B cell (primary cell): ENCODE measurements around the gene DAW1. TPM values are rescaled to one million over a fixed set of nuclear protein-coding genes. Genes with fewer than 3 reads are reported as not detected.

Experiments
- ATAC-seq: fragments of 200-7000 bp; cut with Tn5 transposase; one replicate; pipeline ENCODE4 v1.10.0; 2021; ENCODE audit warnings: low read depth, mild to moderate bottlenecking, moderate number of reproducible peaks, moderate library complexity
- CTCF ChIA-PET: fragments of 350-600 bp; sonication (Branson Sonifier 250); formaldehyde crosslinking; loops from one replicate; lab custom pipeline; 2021; ENCODE audit warnings: antibody characterized with exemption, inconsistent platforms; lab: Charles Lee
- POLR2A ChIA-PET: fragments of 350-600 bp; sonication (Branson Sonifier 250); formaldehyde crosslinking; loops from one replicate; lab custom pipeline; 2021; ENCODE audit warnings: antibody characterized with exemption; lab: Charles Lee
- DNase-seq: peaks from one replicate; pipeline ENCODE4 v3.0.0; 2013
- H2AFZ ChIP-seq: 2 replicates; pipeline ENCODE4 v1.6.1; 2012; ENCODE audit warnings: mild to moderate bottlenecking, low read depth, low read length; ENCODE audit not compliant: insufficient read depth, poor library complexity, severe bottlenecking
- H3K27ac ChIP-seq, 2 donors: 1 replicate in 1 of 2; 2 replicates in 1 of 2; pipeline ENCODE4 v1.5.1; 2012 to 2013; ENCODE audit warnings: low read length in 2 of 2, mild to moderate bottlenecking in 2 of 2, moderate library complexity in 1 of 2
- H3K27me3 ChIP-seq, 4 experiments: fragments of 200-600 bp in 1 of 4; sonication (generic) in 1 of 4; replicated peaks in 1 of 4; 1 replicate in 2 of 4; 2 replicates in 2 of 4; pipeline versions ENCODE4 v1.6.1 to v1.7.0; 2013 to 2016; ENCODE audit warnings: low read length in 3 of 4, mild to moderate bottlenecking in 2 of 4, mixed read lengths in 1 of 4, moderate library complexity in 1 of 4; ENCODE audit not compliant: insufficient read depth in 4 of 4, control insufficient read depth in 3 of 4; ENCODE audit errors: control extremely low read depth in 1 of 4
- H3K36me3 ChIP-seq, 2 experiments: replicated peaks in 1 of 2; 1 replicate in 1 of 2; 2 replicates in 1 of 2; pipeline versions ENCODE4 v1.6.1 to v1.7.1; 2013; ENCODE audit warnings: low read length in 1 of 2; ENCODE audit not compliant: insufficient read depth in 2 of 2, control insufficient read depth in 1 of 2; ENCODE audit errors: control extremely low read depth in 1 of 2, extremely low read depth in 1 of 2
- H3K4me1 ChIP-seq, 2 donors: fragments of 200-600 bp in 1 of 2; sonication (generic) in 1 of 2; 1 replicate in 1 of 2; 2 replicates in 1 of 2; pipeline versions ENCODE4 v1.5.1 to v1.6.1; 2013 to 2017; ENCODE audit warnings: low read length in 2 of 2; ENCODE audit not compliant: control insufficient read depth in 2 of 2, insufficient read depth in 2 of 2
- H3K4me2 ChIP-seq: replicated peaks from 2 replicates; pipeline ENCODE3; 2012; ENCODE audit warnings: mild to moderate bottlenecking, low read depth, low read length; ENCODE audit not compliant: poor library complexity, severe bottlenecking
- H3K4me3 ChIP-seq, 5 experiments: fragments of 200-600 bp in 1 of 5; sonication (generic) in 1 of 5; 1 replicate in 3 of 5; 2 replicates in 2 of 5; pipeline versions ENCODE4 v1.5.1 to v1.7.0; 2011 to 2016; ENCODE audit warnings: low read length in 4 of 5, mild to moderate bottlenecking in 4 of 5, low read depth in 2 of 5, control low read depth in 1 of 5, moderate library complexity in 1 of 5; ENCODE audit not compliant: insufficient read depth in 1 of 5; ENCODE audit errors: control extremely low read depth in 1 of 5, extremely low read depth in 1 of 5
- H3K79me2 ChIP-seq: fragments of 200-600 bp; sonication (generic); one replicate; pipeline ENCODE4 v1.6.0; 2016; ENCODE audit warnings: low read length; ENCODE audit not compliant: control insufficient read depth, insufficient read depth
- H3K9ac ChIP-seq: fragments of 200-600 bp; sonication (generic); 2 replicates; pipeline ENCODE4 v1.6.1; 2017; ENCODE audit warnings: mild to moderate bottlenecking, low read length, moderate library complexity
- H3K9me3 ChIP-seq, 3 donors: one replicate each; pipeline versions ENCODE4 v1.6.1 to v1.7.1; 2013; ENCODE audit warnings: low read length in 2 of 3; ENCODE audit not compliant: control insufficient read depth in 2 of 3, insufficient read depth in 1 of 3; ENCODE audit errors: control extremely low read depth in 1 of 3
- H4K20me1 ChIP-seq: 2 replicates; pipeline ENCODE4 v1.6.0; 2012; ENCODE audit warnings: mild to moderate bottlenecking, low read length; ENCODE audit not compliant: insufficient read depth, control insufficient read depth, poor library complexity, severe bottlenecking
- H3K27ac Mint-ChIP-seq: one replicate; pipeline ENCODE4 v1.8.0; 2021; ENCODE audit warnings: mixed read lengths
- H3K27me3 Mint-ChIP-seq: one replicate; pipeline ENCODE4 v1.8.0; 2021; ENCODE audit warnings: mixed read lengths
- H3K4me1 Mint-ChIP-seq: one replicate; pipeline ENCODE4 v1.8.0; 2021; ENCODE audit warnings: mixed read lengths
- H3K4me3 Mint-ChIP-seq: one replicate; pipeline ENCODE4 v1.8.0; 2021; ENCODE audit warnings: mixed read lengths
- H3K9me3 Mint-ChIP-seq: one replicate; pipeline ENCODE4 v1.8.0; 2022; ENCODE audit warnings: mixed read lengths; ENCODE audit not compliant: insufficient read depth
- CTCF ChIP-seq: fragments of 200-600 bp; IDR thresholded peaks from one replicate; pipeline ENCODE4 v1.8.0; 2022; ENCODE audit warnings: antibody characterized with exemption, mild to moderate bottlenecking
- EZH2 ChIP-seq: IDR thresholded peaks from 2 replicates; pipeline ENCODE4 v1.6.1; 2012; ENCODE audit warnings: borderline replicate concordance, low read depth, mild to moderate bottlenecking, moderate library complexity, low read length; ENCODE audit not compliant: insufficient read depth, poor library complexity, severe bottlenecking
- WGBS: methylation state at CpG from one replicate; pipeline ENCODE4 v1.1.5; 2013; ENCODE audit warnings: missing lambda C conversion rate; ENCODE audit not compliant: insufficient coverage; 5-methylcytosine and 5-hydroxymethylcytosine counted together
- intact Hi-C: fragments of 100-400 bp; cut with micrococcal nuclease; formaldehyde crosslinking; loops from one replicate; pipeline ENCODE4 v1.10.0; 2022
- polyA plus RNA-seq: library from polyadenylated mRNA; depleted of rRNA; stranded (reverse); fragments of >200 nt; gene quantifications from 2 replicates; pipeline ENCODE4 v1.2.3, GENCODE V29; 2012
- total RNA-seq, 2 donors: library from RNA; stranded (reverse); fragments of 120-200 nt in 1 of 2; gene quantifications; 1 replicate in 1 of 2; 2 replicates in 1 of 2; pipeline versions ENCODE4 v1.2.3 to v1.2.4, GENCODE V29; 2013 to 2022

DAW1 gene
- total and polyA plus RNA-seq, 2 donors (not counting 1 experiment from before 2014, with no cell fraction given) = not detected

GRCh38 chr2:227942965-227943364, 71.5 kb downstream of the DAW1 start:
- Mint-ChIP-seq H3K4me3 (no peak overlapping the region), H3K9me3 (peaks cover 3% of the 10 kb centered on the region), H3K27me3 (peaks cover 12% of the 10 kb centered on the region), H3K4me1 (no peaks in the 10 kb centered on the region), H3K27ac (no peak overlapping the region)
- intact Hi-C loops = no loop called here
- no peaks in the 10 kb centered on the region for H4K20me1 ChIP-seq
- H3K36me3 ChIP-seq = no peaks in the 10 kb centered on the region
- no peaks in the 10 kb centered on the region for H3K4me1 ChIP-seq
- ATAC-seq = no peak
- H3K9ac ChIP-seq = no peak overlapping the region
- TF ChIP-seq EZH2 (no peak), CTCF (no peak)
- H3K79me2 ChIP-seq = no peaks in the 10 kb centered on the region
- no peak overlapping the region for H3K27ac ChIP-seq
- no peak overlapping the region for H3K4me2 ChIP-seq
- peaks cover 0 to 4% (median 0%) of the 10 kb centered on the region in 3 donors for H3K9me3 ChIP-seq
- H2AFZ ChIP-seq = no peak overlapping the region
- DNase-seq = no peak
- no peak overlapping the region for H3K4me3 ChIP-seq
- no CpG with 5 or more reads among the region's 2 CpGs for whole genome bisulfite sequencing
- POLR2A ChIA-PET = no interaction called here
- CTCF ChIA-PET = no interaction called here
- no peaks in the 10 kb centered on the region for H3K27me3 ChIP-seq

- WGBS = no CpG with 5 or more reads among the region's 3 CpGs
- Histone ChIP-seq H3K9me3 (no peaks in the 10 kb centered on the region), H4K20me1 (no peaks in the 10 kb centered on the region), H3K27ac (no peak overlapping the region), H3K27me3 (no peaks in the 10 kb centered on the region), H2AFZ (no peak overlapping the region), H3K4me2 (no peak overlapping the region), H3K36me3 (no peaks in the 10 kb centered on the region), H3K4me1 (no peaks in the 10 kb centered on the region), H3K9ac (no peak overlapping the region), H3K4me3 (no peak overlapping the region), H3K79me2 (no peaks in the 10 kb centered on the region)
- no peak for DNase-seq
- Mint-ChIP-seq H3K4me3 (no peak overlapping the region), H3K9me3 (no peaks in the 10 kb centered on the region), H3K4me1 (no peaks in the 10 kb centered on the region), H3K27ac (no peak overlapping the region), H3K27me3 (no peaks in the 10 kb centered on the region)
- ChIA-PET POLR2A (no interaction called here), CTCF (no interaction called here)
- no peak for TF ChIP-seq CTCF
- TF ChIP-seq EZH2 = no peak
- intact Hi-C loops = no loop called here
- ATAC-seq = no peak
Measured at GRCh38 chr2:227960317-227960716, 88.9 kb downstream of the DAW1 start.
